ENCODE data around the gene ADORA2A. TPM values are rescaled to one million over a fixed set of nuclear protein-coding genes. Genes with fewer than 3 reads are reported as not detected.

Gene ADORA2A
- total RNA-seq, 2 donors from 2014 or later: 25.9 to 47.8 TPM

GRCh38 chr22:24430431-24431308, 3.3 kb downstream of the ADORA2A start:
- H3K4me1 Mint-ChIP-seq: peaks cover 32% of the 10 kb centered on the region
- H3K9me3 Mint-ChIP-seq: no peaks in the 10 kb centered on the region
- H3K36me3 Mint-ChIP-seq (ENCODE audit: low read depth): peaks cover 67% of the 10 kb centered on the region
- ATAC-seq (replicated peaks): no peak
- H3K27me3 Mint-ChIP-seq: no peaks in the 10 kb centered on the region
- H3K4me3 Mint-ChIP-seq: peak overlapping the region; percentile 93
- peak overlapping the region; percentile 90 for H3K27ac Mint-ChIP-seq

DNA sequence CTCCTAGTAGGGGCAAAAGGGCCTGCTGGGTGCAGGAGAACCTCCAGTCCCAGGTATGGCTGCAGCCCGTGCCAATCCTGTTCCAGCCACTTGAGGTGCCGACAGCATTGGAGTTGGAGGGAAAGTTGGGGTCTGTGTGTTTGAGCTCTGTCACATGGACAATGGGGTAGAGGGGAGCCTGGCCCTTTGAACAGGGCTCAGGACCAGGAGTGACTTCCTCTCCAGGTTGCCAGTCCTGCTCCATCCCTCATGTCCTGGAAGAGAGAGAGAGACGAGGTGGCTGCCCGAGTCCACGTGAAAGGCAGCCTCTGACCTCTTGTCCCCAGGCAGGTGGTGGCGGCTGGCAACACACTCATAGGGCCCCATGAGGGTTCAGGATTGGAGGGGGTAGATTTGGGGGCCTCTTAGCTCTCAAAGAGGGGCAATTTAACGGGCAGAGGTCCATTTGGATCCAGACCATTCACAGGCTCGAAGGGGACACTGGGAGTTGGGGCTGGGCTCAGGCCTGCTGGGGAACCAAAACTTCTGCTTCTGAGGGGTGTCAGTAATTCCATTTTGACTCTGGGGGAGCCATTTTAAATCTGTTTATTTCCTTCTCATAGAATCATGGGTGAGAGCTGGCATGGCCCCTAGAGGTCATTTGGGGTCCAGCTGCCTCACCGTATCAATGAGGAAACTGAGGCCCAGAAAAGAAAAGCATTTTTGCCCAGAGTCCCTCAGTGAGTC, 4.1 kb downstream of the ADORA2A start:
- Mint-ChIP-seq H3K4me3 (peak overlapping the region; percentile 93), H3K36me3 (ENCODE audit: low read depth) (peaks cover 67% of the 10 kb centered on the region), H3K27me3 (no peaks in the 10 kb centered on the region), H3K9me3 (no peaks in the 10 kb centered on the region), H3K4me1 (peaks cover 25% of the 10 kb centered on the region), H3K27ac (peak overlapping the region; percentile 89)
- no peak for ATAC-seq (replicated peaks)

GRCh38 chr22:24432059-24432853, 4.9 kb downstream of the ADORA2A start:
- Mint-ChIP-seq H3K27ac (peak overlapping the region; percentile 89), H3K4me1 (peaks cover 24% of the 10 kb centered on the region), H3K36me3 (ENCODE audit: low read depth) (peaks cover 74% of the 10 kb centered on the region), H3K27me3 (no peaks in the 10 kb centered on the region), H3K9me3 (no peaks in the 10 kb centered on the region), H3K4me3 (peak overlapping the region; percentile 93)
- no peak for ATAC-seq (replicated peaks)

DNA sequence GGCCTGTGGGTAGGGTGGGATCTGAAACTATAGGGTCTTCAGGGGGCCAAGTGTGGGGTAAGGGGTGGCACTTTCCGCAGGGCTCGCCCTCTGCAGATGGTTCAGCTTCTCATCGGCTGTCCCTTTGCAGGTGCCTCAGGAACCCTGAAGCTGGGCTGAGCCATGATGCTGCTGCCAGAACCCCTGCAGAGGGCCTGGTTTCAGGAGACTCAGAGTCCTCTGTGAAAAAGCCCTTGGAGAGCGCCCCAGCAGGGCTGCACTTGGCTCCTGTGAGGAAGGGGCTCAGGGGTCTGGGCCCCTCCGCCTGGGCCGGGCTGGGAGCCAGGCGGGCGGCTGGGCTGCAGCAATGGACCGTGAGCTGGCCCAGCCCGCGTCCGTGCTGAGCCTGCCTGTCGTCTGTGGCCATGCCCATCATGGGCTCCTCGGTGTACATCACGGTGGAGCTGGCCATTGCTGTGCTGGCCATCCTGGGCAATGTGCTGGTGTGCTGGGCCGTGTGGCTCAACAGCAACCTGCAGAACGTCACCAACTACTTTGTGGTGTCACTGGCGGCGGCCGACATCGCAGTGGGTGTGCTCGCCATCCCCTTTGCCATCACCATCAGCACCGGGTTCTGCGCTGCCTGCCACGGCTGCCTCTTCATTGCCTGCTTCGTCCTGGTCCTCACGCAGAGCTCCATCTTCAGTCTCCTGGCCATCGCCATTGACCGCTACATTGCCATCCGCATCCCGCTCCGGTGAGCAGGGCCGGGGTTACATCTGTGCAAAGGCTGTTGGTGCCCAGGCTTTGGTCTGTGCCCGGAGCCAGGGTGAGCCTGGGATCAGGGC, 5.8 kb downstream of the ADORA2A start:
- Mint-ChIP-seq H3K27me3 (no peaks in the 10 kb centered on the region), H3K36me3 (ENCODE audit: low read depth) (peaks cover 74% of the 10 kb centered on the region), H3K9me3 (no peaks in the 10 kb centered on the region), H3K4me1 (peaks cover 30% of the 10 kb centered on the region), H3K27ac (peak overlapping the region; percentile 100), H3K4me3 (peak overlapping the region; percentile 97)
- no peak for ATAC-seq (replicated peaks)

DNA sequence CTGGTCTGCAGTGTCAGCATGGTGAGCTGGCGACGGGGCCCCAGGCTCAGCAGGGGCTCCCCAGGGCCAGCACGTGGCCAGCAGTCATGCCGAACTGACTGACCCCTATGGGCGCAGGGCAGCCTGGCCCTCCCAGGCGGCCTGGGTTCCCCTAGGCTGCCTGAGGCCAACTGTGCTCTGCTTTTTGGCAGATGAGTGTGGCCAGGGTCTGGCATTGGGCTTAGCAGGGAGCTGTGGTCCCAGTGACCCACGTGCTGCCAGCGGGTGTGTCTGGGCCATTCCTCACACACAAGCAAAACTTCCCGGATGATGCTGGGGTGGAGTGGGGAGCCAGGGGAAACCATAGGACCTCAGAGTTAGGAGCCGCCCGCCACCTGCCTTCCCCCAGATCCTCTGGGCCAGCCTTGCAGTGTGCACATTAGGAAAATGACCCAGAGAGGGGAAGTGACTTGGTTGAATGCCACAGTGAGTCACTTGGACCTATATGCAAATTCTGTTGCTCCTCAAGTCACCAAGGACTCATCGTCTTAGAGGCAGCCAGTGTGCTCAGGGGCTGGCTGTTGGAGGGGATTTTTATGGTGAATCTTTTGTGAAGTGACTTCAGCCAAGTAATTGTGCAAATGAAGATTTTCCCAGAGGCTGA, 6.5 kb downstream of the ADORA2A start:
- peak overlapping the region; percentile 100 for H3K27ac Mint-ChIP-seq
- H3K36me3 Mint-ChIP-seq (ENCODE audit: low read depth): peaks cover 74% of the 10 kb centered on the region
- H3K9me3 Mint-ChIP-seq: no peaks in the 10 kb centered on the region
- peaks cover 30% of the 10 kb centered on the region for H3K4me1 Mint-ChIP-seq
- ATAC-seq (replicated peaks): peak; percentile 89
- H3K27me3 Mint-ChIP-seq: no peaks in the 10 kb centered on the region
- peak overlapping the region; percentile 97 for H3K4me3 Mint-ChIP-seq

DNA sequence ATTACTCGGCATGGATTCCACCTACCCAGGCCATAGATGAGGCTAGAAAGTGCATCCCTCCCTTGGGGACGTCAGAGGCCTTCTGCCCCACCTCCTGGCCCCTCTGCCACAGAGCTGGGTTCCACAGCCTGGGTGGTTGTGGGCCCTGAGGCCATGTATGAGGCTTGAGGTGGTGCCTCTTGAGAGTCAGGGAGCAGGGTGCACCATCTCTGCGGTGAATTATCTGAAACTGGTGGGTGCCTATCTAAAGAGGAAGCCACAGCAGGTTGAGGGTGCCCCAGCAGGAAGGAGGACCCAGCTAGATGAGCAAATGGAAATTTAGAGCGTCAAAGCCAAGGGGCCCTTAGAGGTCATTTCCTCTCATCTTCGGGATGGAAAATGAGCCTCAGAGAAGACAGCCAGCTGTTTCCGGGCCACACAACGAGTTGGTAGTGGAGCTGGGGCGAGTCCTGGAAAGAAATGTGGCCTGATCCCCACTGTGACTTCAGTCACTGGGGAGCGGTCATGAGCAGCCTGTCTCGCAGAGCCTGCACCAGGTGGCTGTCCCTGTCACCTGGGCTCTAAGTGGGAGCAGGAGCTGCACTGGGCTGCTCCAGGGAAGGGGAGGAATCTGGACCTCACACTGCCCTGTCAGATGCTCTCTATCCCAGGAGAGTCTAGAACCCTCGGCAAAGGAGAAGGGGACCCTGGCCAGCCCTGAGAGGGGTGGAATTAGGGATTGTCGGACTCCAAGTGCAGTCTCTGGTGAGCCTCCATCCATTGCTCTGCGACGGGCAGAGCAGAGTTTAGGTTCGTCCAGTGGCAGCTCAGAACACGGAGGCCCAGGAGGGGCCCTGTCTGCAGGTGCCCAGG, 7.3 kb downstream of the ADORA2A start:
- Mint-ChIP-seq H3K4me1 (peaks cover 30% of the 10 kb centered on the region), H3K9me3 (no peaks in the 10 kb centered on the region), H3K27ac (peak overlapping the region; percentile 100), H3K4me3 (peak overlapping the region; percentile 97), H3K36me3 (ENCODE audit: low read depth) (peaks cover 74% of the 10 kb centered on the region), H3K27me3 (no peaks in the 10 kb centered on the region)
- peak; percentile 65 for ATAC-seq (replicated peaks)

DNA sequence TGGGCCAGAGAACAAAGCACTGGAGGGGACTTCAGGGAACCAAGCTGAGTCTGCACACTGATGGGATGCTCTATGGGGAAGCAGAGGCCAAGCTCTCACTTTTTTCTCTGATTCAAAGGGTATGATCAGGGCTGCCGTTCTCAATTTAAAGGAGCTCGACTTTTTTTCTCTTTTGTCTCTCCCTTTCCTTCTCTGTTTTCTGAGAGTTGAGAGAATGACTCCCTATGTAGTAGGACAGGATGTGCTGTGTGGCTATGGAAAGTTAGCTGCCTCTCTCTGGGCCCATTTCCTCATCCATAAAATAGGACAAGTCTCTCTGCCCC, 7.9 kb downstream of the ADORA2A start:
- Mint-ChIP-seq H3K36me3 (ENCODE audit: low read depth) (peaks cover 79% of the 10 kb centered on the region), H3K27ac (peak overlapping the region; percentile 100), H3K4me3 (peak overlapping the region; percentile 97), H3K9me3 (no peaks in the 10 kb centered on the region), H3K27me3 (no peaks in the 10 kb centered on the region), H3K4me1 (peaks cover 30% of the 10 kb centered on the region)
- no peak for ATAC-seq (replicated peaks)

DNA sequence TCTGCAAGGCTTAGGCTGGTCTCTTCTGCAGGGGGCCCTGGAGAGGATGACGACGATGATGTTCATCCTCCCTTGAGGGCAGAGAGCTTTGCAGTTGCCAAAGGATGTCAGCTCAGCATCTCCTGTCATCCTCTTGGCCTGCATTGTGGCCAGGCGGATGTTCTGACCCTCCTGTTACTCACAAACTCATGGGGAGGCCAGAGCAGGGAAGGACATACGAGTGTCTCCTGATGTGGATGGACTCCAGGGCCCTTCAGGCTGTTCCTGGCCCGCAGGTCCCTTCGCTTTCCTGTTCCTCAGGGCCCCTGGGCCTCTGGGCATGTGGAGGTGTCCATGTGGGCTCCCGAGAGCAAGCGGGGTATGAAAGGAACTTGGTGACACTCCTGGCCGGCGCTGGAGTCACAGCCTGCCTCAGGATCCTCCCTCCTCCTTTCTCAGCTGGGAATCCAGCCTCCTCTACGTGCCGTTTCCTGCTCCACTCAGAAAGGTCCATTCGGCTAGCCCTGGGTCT, 8.5 kb downstream of the ADORA2A start:
- H3K9me3 Mint-ChIP-seq: no peaks in the 10 kb centered on the region
- peak overlapping the region; percentile 100 for H3K27ac Mint-ChIP-seq
- no peaks in the 10 kb centered on the region for H3K27me3 Mint-ChIP-seq
- ATAC-seq (replicated peaks): no peak
- H3K4me1 Mint-ChIP-seq: peaks cover 33% of the 10 kb centered on the region
- H3K4me3 Mint-ChIP-seq: peak overlapping the region; percentile 97
- peaks cover 85% of the 10 kb centered on the region for H3K36me3 Mint-ChIP-seq (ENCODE audit: low read depth)

GRCh38 chr22:24436553-24436952, 9.2 kb downstream of the ADORA2A start:
- no peaks in the 10 kb centered on the region for H3K9me3 Mint-ChIP-seq
- no peaks in the 10 kb centered on the region for H3K27me3 Mint-ChIP-seq
- H3K4me3 Mint-ChIP-seq: peak overlapping the region; percentile 97
- peaks cover 88% of the 10 kb centered on the region for H3K36me3 Mint-ChIP-seq (ENCODE audit: low read depth)
- ATAC-seq (replicated peaks): no peak
- peaks cover 33% of the 10 kb centered on the region for H3K4me1 Mint-ChIP-seq
- peak overlapping the region; percentile 100 for H3K27ac Mint-ChIP-seq

GRCh38 chr22:24437091-24437490, 9.7 kb downstream of the ADORA2A start:
- Mint-ChIP-seq H3K4me1 (peaks cover 33% of the 10 kb centered on the region), H3K27me3 (no peaks in the 10 kb centered on the region), H3K9me3 (no peaks in the 10 kb centered on the region), H3K4me3 (peak overlapping the region; percentile 97), H3K36me3 (ENCODE audit: low read depth) (peaks cover 91% of the 10 kb centered on the region), H3K27ac (peak overlapping the region; percentile 100)
- ATAC-seq (replicated peaks): no peak

GRCh38 chr22:24437741-24438328, 10.4 kb downstream of the ADORA2A start:
- Mint-ChIP-seq H3K4me3 (peak overlapping the region; percentile 22), H3K27ac (peak overlapping the region; percentile 100), H3K27me3 (no peaks in the 10 kb centered on the region), H3K9me3 (no peaks in the 10 kb centered on the region), H3K36me3 (ENCODE audit: low read depth) (peaks cover 92% of the 10 kb centered on the region), H3K4me1 (peaks cover 29% of the 10 kb centered on the region)
- no peak for ATAC-seq (replicated peaks)

GRCh38 chr22:24440270-24440717, 12.9 kb downstream of the ADORA2A start:
- Mint-ChIP-seq H3K4me1 (peaks cover 19% of the 10 kb centered on the region), H3K9me3 (no peaks in the 10 kb centered on the region), H3K36me3 (ENCODE audit: low read depth) (peaks cover 83% of the 10 kb centered on the region), H3K4me3 (no peak overlapping the region), H3K27me3 (no peaks in the 10 kb centered on the region), H3K27ac (no peak overlapping the region)
- ATAC-seq (replicated peaks): no peak
